HG03103 (cell line): Measurements from ENCODE around the gene ABLIM1.

Experiments
- ATAC-seq: cut with Tn5 transposase; IDR thresholded peaks from one replicate; pipeline ENCODE4 v1.9.1; 2021; ENCODE audit warnings: low read depth; ENCODE audit not compliant: unreplicated experiment

ABLIM1 gene

GRCh38 chr10:114499630-114500190 lies 158.4 kb downstream of the ABLIM1 start:
- peak; percentile 18 for ATAC-seq

DNA sequence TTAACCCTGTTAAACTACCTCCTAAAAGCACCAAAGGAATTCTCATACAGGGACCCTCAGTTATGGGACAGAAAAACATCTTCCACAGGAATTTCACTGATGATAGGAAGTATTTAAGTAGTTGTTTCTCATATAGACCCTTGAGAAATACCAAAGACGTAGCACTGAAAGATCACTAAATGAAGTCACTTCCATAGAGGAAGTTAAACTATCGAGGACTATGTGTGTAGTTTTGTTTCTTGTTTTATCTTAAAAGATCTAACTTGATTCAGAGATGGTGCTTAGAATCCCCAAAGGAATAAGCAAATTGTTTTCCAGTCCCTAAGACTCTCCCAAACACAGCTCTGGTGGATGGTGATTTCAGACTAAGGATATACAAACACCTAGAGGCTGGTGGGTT lies 159.0 kb downstream of the ABLIM1 start:
- peak; percentile 29 for ATAC-seq

- ATAC-seq, result peak; percentile 48
Observed at GRCh38 chr10:114498413-114499111, 159.5 kb downstream of the ABLIM1 start.

- no peak for ATAC-seq
Observed at GRCh38 chr10:114495303-114495702, 162.8 kb downstream of the ABLIM1 start.

DNA sequence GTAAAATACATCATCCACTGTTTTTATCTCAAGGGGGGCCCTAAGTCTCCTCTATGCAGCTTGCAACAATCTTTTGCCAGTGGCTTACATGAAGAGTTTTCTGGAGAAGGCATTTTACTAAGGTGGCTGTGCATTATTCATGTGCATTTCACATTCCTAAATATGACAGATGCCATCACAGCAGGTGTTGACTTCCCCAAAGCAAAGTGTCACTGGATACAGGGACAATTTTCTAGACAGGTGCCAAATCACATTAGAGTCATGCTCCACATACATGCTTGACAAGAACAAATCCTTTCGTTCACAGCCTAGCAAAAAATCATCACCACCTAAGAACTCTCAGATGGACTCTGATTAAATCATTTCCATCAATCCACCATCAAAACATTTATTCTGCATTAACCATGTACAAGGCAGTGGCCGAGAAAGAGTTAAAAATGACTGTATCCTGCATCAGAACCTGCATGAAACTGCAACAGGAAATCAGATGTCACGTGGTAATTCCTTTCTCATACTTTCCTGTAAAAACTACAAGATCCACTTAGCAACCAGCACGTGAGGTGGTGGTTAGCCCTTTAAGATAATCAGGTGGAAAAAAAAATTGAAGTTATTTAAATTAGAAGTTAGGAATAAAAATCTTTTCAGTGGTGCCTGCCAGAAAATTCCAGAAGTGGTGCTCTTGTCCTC lies 165.6 kb downstream of the ABLIM1 start:
- ATAC-seq, result peak; percentile 30

DNA sequence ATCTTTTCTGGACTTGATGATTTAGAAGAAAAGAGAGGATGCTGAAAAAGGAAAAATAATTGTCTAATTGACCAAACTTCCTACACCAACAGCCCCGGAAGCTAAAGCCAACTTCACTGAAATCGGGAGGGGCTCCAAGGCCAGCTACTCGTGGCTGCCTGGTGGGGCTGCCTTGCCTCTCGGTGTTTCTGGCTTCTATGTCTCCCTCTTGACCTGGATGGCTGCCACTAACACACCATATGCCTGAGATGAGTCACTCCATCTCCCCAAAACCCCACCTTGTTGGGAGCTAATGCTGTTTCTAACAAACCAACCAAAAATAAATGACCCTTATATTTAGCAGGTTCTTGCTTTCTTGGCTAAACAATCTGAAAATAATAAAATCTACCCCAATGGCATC lies 166.1 kb downstream of the ABLIM1 start:
- ATAC-seq, result no peak

GRCh38 chr10:114491419-114491818 lies 166.7 kb downstream of the ABLIM1 start:
- ATAC-seq, result no peak

DNA sequence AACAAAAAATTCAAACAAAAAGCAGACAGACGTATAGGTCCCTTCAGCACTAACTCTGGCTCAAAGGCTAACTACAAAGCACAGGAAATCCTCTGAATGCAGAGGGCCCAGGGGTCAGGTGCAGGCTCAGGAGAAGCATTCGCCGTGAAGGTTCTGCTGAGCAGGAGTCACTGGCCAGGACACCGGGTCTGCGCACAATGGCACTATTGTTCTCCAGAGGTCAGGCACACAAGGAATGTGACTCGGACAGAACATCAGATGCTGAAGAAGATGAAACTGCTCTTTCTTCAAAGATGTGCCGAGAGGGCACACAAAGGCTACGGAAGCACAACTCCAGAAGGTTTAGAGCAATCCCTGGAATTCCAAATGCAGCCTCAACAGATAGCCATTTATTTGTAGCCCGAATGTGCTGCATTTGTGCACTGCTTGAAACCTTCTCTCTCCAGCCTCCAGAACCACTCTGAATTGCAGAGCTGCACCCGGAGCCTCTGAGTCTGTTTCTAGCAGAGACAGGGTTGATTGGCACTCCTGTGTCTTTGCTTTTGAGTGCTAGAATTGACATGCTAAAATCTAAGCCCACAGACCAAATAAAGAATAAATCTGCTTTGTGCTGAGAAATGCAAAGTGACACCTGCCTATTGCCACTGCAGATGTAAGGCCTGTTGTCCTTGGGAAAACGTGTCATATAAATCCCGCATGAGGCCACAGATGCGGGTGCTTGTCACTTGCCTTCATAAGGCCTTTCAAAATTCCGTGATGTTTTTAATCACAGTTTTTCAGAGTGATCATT lies 168.4 kb downstream of the ABLIM1 start:
- ATAC-seq, result no peak

GRCh38 chr10:114487815-114488536 lies 170.1 kb downstream of the ABLIM1 start:
- ATAC-seq, result no peak

- ATAC-seq, result no peak
Observed at GRCh38 chr10:114486938-114487814, 170.9 kb downstream of the ABLIM1 start.

DNA sequence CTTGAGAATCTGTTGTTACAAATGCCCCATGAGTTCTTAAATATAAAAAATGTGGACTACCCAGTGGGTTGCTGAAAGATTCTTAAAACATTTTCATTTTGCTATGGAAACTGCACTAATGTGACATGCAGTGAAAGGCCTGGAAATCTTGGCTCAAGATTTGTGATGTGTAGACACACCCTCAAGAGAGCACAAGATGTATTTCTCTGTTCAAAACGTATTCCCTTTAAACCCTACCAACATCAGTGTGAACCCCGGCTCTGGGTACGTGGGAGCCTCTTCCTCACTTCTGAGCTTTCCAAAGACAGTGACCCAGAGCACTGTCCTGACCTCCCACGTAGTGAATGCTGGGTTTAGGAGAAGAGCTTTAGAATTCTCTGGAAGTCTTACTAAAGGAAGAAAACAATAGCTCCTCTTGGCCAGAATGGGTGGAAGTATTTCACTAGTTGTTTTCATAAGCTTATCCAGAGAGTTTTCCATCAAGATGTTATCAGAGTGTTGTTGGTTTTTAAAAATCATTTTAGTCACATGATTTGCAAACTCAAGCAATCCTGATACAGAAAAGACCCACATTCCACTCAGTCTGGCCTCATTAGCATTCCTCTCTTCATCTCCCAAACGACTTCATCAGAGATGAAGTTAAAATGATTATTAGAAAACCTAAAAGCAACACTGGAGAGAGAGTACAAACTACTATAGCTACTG lies 172.2 kb downstream of the ABLIM1 start:
- no peak for ATAC-seq

DNA sequence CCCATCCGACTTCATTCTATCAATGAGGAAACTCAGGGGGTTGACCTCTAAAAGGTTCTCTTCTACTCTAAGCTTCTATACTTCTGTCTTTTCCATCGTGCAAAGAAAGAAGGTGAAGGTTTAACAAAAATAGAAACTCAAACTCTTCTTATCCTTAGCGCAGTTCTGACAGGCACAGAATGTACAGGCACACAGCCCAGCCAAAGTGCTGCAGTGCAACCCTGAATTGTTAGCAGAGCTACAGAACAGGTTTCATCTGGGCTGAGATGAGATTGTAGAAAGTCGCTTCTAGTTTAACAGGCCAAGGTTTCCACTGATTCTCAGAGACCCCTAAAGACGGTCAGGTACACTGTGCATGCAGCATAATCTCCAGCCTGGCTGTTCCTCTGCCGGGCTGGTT lies 174.5 kb downstream of the ABLIM1 start:
- no peak for ATAC-seq

DNA sequence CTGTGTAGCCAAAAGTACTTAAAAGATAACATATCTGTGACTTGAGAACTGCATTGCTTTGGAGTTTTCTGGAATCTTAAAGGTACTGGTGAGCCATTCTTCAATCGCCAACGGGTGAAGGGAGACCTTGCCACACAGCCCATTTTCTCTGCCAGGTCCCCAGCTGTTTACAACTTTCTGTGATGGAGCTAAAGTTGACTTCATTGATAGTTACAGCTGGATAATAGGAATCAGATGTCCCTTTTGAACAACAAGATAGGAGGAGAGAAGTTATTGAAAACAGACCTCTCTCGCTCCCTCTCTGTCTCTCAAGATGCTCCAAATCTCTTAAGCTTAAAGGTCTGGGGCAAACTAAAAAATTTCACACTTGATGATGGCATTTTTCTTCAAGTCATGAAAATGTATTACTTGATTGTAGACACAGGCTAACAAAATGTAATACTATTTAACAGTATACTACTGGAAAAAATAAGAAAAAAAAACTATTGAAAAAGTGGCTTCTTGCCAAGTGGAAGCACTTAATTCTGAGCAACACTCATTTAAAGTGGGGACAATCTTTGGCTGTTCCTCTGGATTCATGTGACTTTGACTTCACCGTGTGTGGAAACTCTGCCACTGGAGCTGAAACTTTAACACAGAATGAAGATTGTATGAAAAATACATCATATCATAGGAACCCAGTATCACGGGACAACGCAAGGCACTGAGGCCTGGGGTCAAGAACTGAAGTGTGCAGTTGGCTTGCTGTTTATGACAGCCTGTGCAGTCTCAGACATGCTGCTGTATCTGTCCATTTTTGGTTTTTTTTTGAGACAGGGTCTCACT lies 175.4 kb downstream of the ABLIM1 start:
- no peak for ATAC-seq

DNA sequence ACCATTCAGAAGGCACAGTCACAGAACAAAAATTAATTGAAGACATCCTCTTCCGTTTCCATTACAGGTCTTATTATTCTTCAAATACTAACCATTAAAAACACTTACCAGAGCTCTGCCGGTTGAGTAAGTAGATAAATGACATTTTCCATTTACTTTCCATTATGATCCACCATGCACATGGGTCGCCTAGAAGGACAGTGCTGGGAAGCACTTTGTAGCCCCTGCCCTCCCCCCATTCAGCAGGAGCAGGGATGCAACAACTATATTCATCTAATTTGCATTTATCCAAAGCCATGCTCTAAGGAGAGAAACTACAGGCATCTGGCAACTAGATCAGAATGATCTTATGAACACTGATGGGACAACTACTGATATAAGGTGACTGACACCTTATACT lies 177.0 kb downstream of the ABLIM1 start:
- ATAC-seq, result no peak

DNA sequence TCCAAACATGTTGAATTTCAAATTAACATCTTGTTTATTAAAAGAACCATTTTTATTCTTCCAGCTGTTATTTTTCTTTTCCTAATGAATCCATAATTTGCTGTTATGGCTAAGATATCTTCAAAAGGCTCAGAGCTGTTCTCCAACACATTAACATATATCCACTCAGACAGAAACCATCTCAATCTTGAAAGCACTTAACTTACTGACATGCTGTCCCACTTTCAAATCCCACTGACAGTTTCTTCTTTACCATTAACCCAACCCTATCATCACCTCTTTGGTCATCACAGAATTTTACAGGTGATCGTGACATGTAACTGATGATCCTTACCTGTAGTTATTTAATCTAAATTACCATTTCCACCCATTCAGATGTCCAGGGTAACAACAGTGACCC lies 178.2 kb downstream of the ABLIM1 start:
- no peak for ATAC-seq

DNA sequence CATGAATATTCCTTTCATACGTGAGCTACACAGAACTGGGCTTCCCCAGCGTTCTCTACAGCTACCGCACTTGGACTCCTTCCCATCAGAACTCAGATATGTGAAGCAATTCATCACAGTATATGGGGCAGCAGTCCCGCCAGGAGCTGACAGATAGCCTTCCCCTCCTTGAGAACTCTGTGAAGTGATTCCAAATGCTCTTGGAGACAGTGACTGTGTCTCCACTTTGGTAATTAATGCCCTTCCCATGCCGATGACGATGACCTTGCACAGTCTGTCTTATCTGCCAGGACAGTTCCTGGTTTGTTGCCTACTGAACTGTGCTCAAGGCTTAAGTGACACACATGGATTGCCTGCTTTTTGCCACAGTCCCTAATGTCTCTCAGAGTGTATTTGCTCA lies 178.8 kb downstream of the ABLIM1 start:
- no peak for ATAC-seq

DNA sequence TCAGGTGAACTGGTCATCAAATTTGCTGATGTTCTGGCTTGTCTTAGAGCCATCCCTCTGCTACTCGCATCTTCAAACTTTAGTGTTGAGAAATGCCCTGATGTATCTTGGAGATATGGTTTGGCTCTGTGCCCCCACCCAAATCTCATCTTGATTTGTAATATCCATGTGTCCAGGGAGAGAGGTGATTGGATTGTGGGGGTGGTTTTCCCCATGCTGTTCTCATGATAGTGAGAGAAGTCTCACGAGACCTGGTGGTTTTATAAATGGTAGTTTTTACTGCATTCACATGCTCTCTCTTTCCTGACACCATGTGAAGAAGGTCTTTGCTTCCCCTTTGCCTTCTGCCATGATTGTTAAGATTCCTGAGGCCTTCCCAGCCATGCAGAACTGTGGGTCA lies 179.8 kb downstream of the ABLIM1 start:
- no peak for ATAC-seq

GRCh38 chr10:114477285-114477684 lies 180.8 kb downstream of the ABLIM1 start:
- no peak for ATAC-seq
